HepG2 (cell line): ENCODE data around the gene ZNF223. TPM values are rescaled to one million over a fixed set of nuclear protein-coding genes. Genes with fewer than 3 reads are reported as not detected.

Experiments used
- ARID5B ChIP-seq: IDR thresholded peaks from 2 replicates; pipeline ENCODE4 v1.4.0; 2020; ENCODE audit warnings: mild to moderate bottlenecking, missing genetic modification reagents
- BORCS8-MEF2B ChIP-seq: sonication (generic); formaldehyde crosslinking; IDR thresholded peaks from 2 replicates; pipeline ENCODE4 v1.8.0; 2022; ENCODE audit warnings: mild to moderate bottlenecking, missing genetic modification reagents
- DR1 ChIP-seq: sonication (generic); formaldehyde crosslinking; IDR thresholded peaks from 2 replicates; pipeline ENCODE4 v1.8.0; 2021; ENCODE audit warnings: mild to moderate bottlenecking, missing genetic modification reagents, inconsistent platforms
- EED ChIP-seq: sonication (generic); formaldehyde crosslinking; IDR thresholded peaks from 2 replicates; pipeline ENCODE4 v1.5.0; 2020; ENCODE audit warnings: mild to moderate bottlenecking, missing genetic modification reagents
- ETV6 ChIP-seq: sonication (generic); formaldehyde crosslinking; conservative IDR thresholded peaks from 2 replicates; pipeline ENCODE4 v1.4.0; 2020; ENCODE audit warnings: missing genetic modification reagents
- GABPB1 ChIP-seq: IDR thresholded peaks from 2 replicates; pipeline ENCODE4 v1.6.1; 2016; ENCODE audit warnings: mild to moderate bottlenecking, missing genetic modification reagents, moderate library complexity, missing compliant biosample characterization
- HNF4G ChIP-seq, 2 experiments: sonication (generic) in 1 of 2; formaldehyde crosslinking in 1 of 2; IDR thresholded peaks; 2 replicates each; pipeline versions ENCODE4 v1.4.0 to v1.6.1; 2011 to 2020; ENCODE audit warnings: borderline replicate concordance in 2 of 2, low read depth in 2 of 2, mild to moderate bottlenecking in 2 of 2, low read length in 1 of 2, missing genetic modification reagents in 1 of 2, moderate library complexity in 1 of 2
- JARID2 ChIP-seq: sonication (generic); formaldehyde crosslinking; IDR thresholded peaks from 2 replicates; pipeline ENCODE4 v1.8.1; 2023; ENCODE audit warnings: missing genetic modification reagents, inconsistent platforms; ENCODE audit not compliant: insufficient replicate concordance
- KDM2A ChIP-seq: sonication (generic); formaldehyde crosslinking; IDR thresholded peaks from 2 replicates; pipeline ENCODE4 v1.4.0; 2020; ENCODE audit warnings: low read depth, missing genetic modification reagents, borderline replicate concordance
- PLRG1 ChIP-seq: fragments of 450-650 bp; conservative IDR thresholded peaks from 2 replicates; pipeline ENCODE4 v1.6.1; 2016
- POLR2AphosphoS5 ChIP-seq: IDR thresholded peaks from 2 replicates; pipeline ENCODE4 v1.6.1; 2012; ENCODE audit warnings: low read depth, low read length
- SOX5 ChIP-seq: IDR thresholded peaks from 2 replicates; pipeline ENCODE4 v1.6.1; 2016; ENCODE audit warnings: borderline replicate concordance
- THAP11 ChIP-seq: IDR thresholded peaks from 2 replicates; pipeline ENCODE4 v1.6.1; 2016; ENCODE audit warnings: missing biosample characterization, missing genetic modification reagents
- THAP7 ChIP-seq: sonication (generic); formaldehyde crosslinking; IDR thresholded peaks from 2 replicates; pipeline ENCODE4 v1.8.1; 2023; ENCODE audit warnings: mild to moderate bottlenecking, missing genetic modification reagents
- THRA ChIP-seq: sonication (generic); formaldehyde crosslinking; IDR thresholded peaks from 2 replicates; pipeline ENCODE4 v1.4.0; 2020; ENCODE audit warnings: missing genetic modification reagents, borderline replicate concordance
- YEATS2 ChIP-seq: sonication (generic); formaldehyde crosslinking; IDR thresholded peaks from 2 replicates; pipeline ENCODE4 v1.4.0; 2020; ENCODE audit warnings: missing genetic modification reagents, borderline replicate concordance
- ZMYM4 ChIP-seq: sonication (generic); formaldehyde crosslinking; IDR thresholded peaks from 2 replicates; pipeline ENCODE4 v1.8.1; 2023; ENCODE audit warnings: mild to moderate bottlenecking, missing genetic modification reagents
- ZNF180 ChIP-seq: sonication (generic); formaldehyde crosslinking; IDR thresholded peaks from 2 replicates; pipeline ENCODE4 v1.4.0; 2020; ENCODE audit warnings: low read depth, missing genetic modification reagents, borderline replicate concordance
- ZNF274 ChIP-seq: sonication (generic); formaldehyde crosslinking; IDR thresholded peaks from 2 replicates; pipeline ENCODE4 v1.5.1; 2020; ENCODE audit warnings: mild to moderate bottlenecking, missing genetic modification reagents
- ZNF317 ChIP-seq: sonication (generic); formaldehyde crosslinking; IDR thresholded peaks from 2 replicates; pipeline ENCODE4 v1.5.0; 2020; ENCODE audit warnings: mild to moderate bottlenecking, missing genetic modification reagents
- ZNF33A ChIP-seq: sonication (generic); formaldehyde crosslinking; IDR thresholded peaks from 2 replicates; pipeline ENCODE4 v1.5.1; 2020; ENCODE audit warnings: missing genetic modification reagents, mild to moderate bottlenecking, moderate library complexity, borderline replicate concordance
- ZNF546 ChIP-seq: sonication (generic); formaldehyde crosslinking; conservative IDR thresholded peaks from 2 replicates; pipeline ENCODE4 v1.8.1; 2023; ENCODE audit warnings: mild to moderate bottlenecking, missing genetic modification reagents
- ZNF782 ChIP-seq: sonication (generic); formaldehyde crosslinking; IDR thresholded peaks from 2 replicates; pipeline ENCODE4 v1.4.0; 2020; ENCODE audit warnings: missing genetic modification reagents, mild to moderate bottlenecking, borderline replicate concordance
- polyA plus RNA-seq, 8 experiments: library from polyadenylated mRNA; depleted of rRNA in 3 of 8; stranded (reverse) in 7 of 8; unstranded in 1 of 8; fragments of >200 nt; fragmentation: Illumina TruSeq in 4 of 8; extraction: Trizol in 4 of 8; gene quantifications; 2 replicates each; pipeline versions ENCODE4 v1.2.1 to v1.2.3, GENCODE V29; 2011 to 2016; ENCODE audit warnings: low read depth in 4 of 8, missing spikeins in 1 of 8, mixed read lengths in 1 of 8; ENCODE audit not compliant: insufficient read depth in 1 of 8
- total RNA-seq, 5 experiments: library from RNA; depleted of rRNA; stranded (reverse); fragments of >200 nt; fragmentation: Illumina TruSeq; extraction: Trizol; gene quantifications; 2 replicates each; pipeline ENCODE4 v1.2.3, GENCODE V29; 2016; ENCODE audit warnings: low read depth in 1 of 5

Gene ZNF223
- total and polyA plus RNA-seq, 2 of the 13 experiments (the other 11 are each of a cell fraction or from before 2014, with no cell fraction given) = 2.0 to 4.8 TPM

GRCh38 chr19:44093931-44094765 is 42.3 kb downstream of the ZNF223 start, which contains the start of gene ZNF224 (continued):
- no peak for TF ChIP-seq THAP7
- no peak for TF ChIP-seq THRA (CRISPR knock-in tag)
- peak; percentile 59; the same call in 1 of the 2 replicates for TF ChIP-seq ZNF274
- peak; percentile 63 for TF ChIP-seq KDM2A
- TF ChIP-seq THAP11 (CRISPR knock-in tag) = peak; percentile 99
- 0 out of 2 replicates have a peak, but pooled peaks have one; percentile 6 for TF ChIP-seq HNF4G (IDR thresholded peaks at IDR 0.05; ENCODE audit: borderline replicate concordance, low read depth, low read length)
- no peak for TF ChIP-seq HNF4G (CRISPR knock-in tag; IDR thresholded peaks at IDR 0.05; ENCODE audit: borderline replicate concordance, low read depth)
- TF ChIP-seq BORCS8-MEF2B (CRISPR knock-in tag) = 0 out of 2 replicates have a peak, but pooled peaks have one; percentile 16
- peak; percentile 60 for TF ChIP-seq ZMYM4 (CRISPR knock-in tag)
- TF ChIP-seq ARID5B (CRISPR knock-in tag) = 0 out of 2 replicates have a peak, but pooled peaks have one; percentile 48
- no peak for TF ChIP-seq PLRG1
- TF ChIP-seq ZNF546 (CRISPR knock-in tag) = no peak
- peak; percentile 63 for TF ChIP-seq ZNF317
- TF ChIP-seq JARID2 (CRISPR knock-in tag) = no peak
- no peak for TF ChIP-seq EED
- no peak for TF ChIP-seq ETV6
- TF ChIP-seq DR1 (CRISPR knock-in tag) = 0 out of 2 replicates have a peak, but pooled peaks have one; percentile 23
- TF ChIP-seq POLR2AphosphoS5 = peak; percentile 83
- peak; percentile 93 for TF ChIP-seq GABPB1 (CRISPR knock-in tag)
- TF ChIP-seq ZNF782 (CRISPR knock-in tag) = 0 out of 2 replicates have a peak, but pooled peaks have one; percentile 52
- TF ChIP-seq YEATS2 = peak; percentile 68; the same call in 1 of the 2 replicates
- peak; percentile 55; the same call in 1 of the 2 replicates for TF ChIP-seq ZNF33A
- peak; percentile 42; the same call in 1 of the 2 replicates for TF ChIP-seq SOX5
- no peak for TF ChIP-seq ZNF180
